ENCODE data around the gene C17orf114.

Gene C17orf114

DNA sequence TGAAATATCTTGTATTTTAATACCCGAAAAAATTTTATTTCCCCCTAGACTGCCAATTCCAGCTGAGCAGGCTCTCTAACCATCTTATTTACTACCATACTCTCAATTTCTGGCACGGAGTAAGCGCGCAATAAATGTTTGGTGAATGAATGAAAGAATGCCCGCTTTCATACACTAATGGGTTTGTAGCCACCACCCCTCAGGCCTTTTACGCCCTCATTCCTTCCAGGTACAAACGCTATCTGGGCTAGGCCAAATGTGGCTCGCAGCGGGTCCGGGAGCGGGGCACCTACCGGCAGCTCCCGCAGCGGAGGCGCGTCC lies 4.3 kb upstream of the C17orf114 start:
- H3K4me3 ChIP-seq (replicated peaks in 1 of 3; ENCODE audit: insufficient read depth in 1 of 3, low read depth in 2 of 3, low read length in 3 of 3): peak overlapping the region; percentile 62 to 96 (median 80)
- H3K9ac ChIP-seq (ENCODE audit: insufficient read depth, low read depth, low read length): peak overlapping the region; percentile 84
- CTCF ChIA-PET (ENCODE audit: low intra/inter-chr PET ratio, low total read pairs): interaction anchor here (1.4 kb wide), 1 partner anchor 75 kb away, joined by 4 read pairs; the partner anchor contains the start of gene MED11
- peak overlapping the region; percentile 49 for H3K27ac ChIP-seq (ENCODE audit: extremely low read length, insufficient read depth, low read length)
- peaks cover 3% of the 10 kb centered on the region for H3K79me2 ChIP-seq (ENCODE audit: insufficient read depth, low read length)
- peaks cover 4 to 6% of the 10 kb centered on the region in 2 experiments; a peak in 2 of 5 replicates for H3K36me3 ChIP-seq (replicated peaks in 1 of 2; ENCODE audit: control insufficient read depth in 1 of 2, insufficient read depth in 2 of 2, low read length in 2 of 2)
- peaks cover 29% of the 10 kb centered on the region for H3K4me1 ChIP-seq (ENCODE audit: insufficient read depth, low read length)
- DNase-seq (ENCODE audit: low spot score) (no peak), FAIRE-seq (no peak), ATAC-seq (no peak)
- peak overlapping the region; percentile 88 for H3K4me2 ChIP-seq (ENCODE audit: low read depth, low read length)
- H3K9me3 ChIP-seq (ENCODE audit: low read length): no peaks in the 10 kb centered on the region
- POLR2A ChIA-PET: interaction anchor here (0.8 to 2.5 kb wide), 16 partner anchors 10 to 102 kb away, joined by 3 to 26 read pairs (median 6); partner anchors contain the start of genes ARRB2, GLTPD2, PELP1 and PSMB6
- H4K20me1 ChIP-seq (ENCODE audit: insufficient read depth, low read length): no peaks in the 10 kb centered on the region
- intact Hi-C loops (cut with micrococcal nuclease; ENCODE audit: unreplicated experiment): no loop called here
- WGBS (ENCODE audit: low lambda C conversion rate): 3% methylated on average over 11 of the region's 16 CpGs
- H3K27me3 ChIP-seq (ENCODE audit: control insufficient read depth in 1 of 2, insufficient read depth in 2 of 2, low read length in 2 of 2): no peaks in the 10 kb centered on the region
- peak overlapping the region; percentile 83 for H2AFZ ChIP-seq (ENCODE audit: low read length)
- in situ Hi-C loops (cut with HindIII; ENCODE audit: extremely low pct_ligation_motif_present, low pct_unique_long_range_greater_than_20kb): loop anchor here (5.0 kb wide), 1 partner anchor 76 kb away; no protein-coding TSS in a partner anchor
- no peak for TF ChIP-seq ZMYM4 (CRISPR knock-in tag; IDR thresholded peaks at IDR 0.05)
- no peak for TF ChIP-seq ZMAT3 (CRISPR knock-in tag; conservative IDR thresholded peaks at IDR 0.05)
- no peak for TF ChIP-seq ZNF33B (CRISPR knock-in tag; IDR thresholded peaks at IDR 0.05)
- peak; percentile 41; the same call in 1 of the 2 replicates for TF ChIP-seq KDM5A (IDR thresholded peaks at IDR 0.05; ENCODE audit: borderline replicate concordance, low read length)
- no peak for TF ChIP-seq ZNF703 (CRISPR knock-in tag; IDR thresholded peaks at IDR 0.05; ENCODE audit: borderline replicate concordance)
- no peak for TF ChIP-seq XRCC5 (optimal IDR thresholded peaks at IDR 0.05; ENCODE audit: low read length)
- no peak for TF ChIP-seq ZNF670 (CRISPR knock-in tag; IDR thresholded peaks at IDR 0.05; ENCODE audit: borderline replicate concordance)
- no peak for TF ChIP-seq ZNF484 (CRISPR knock-in tag; IDR thresholded peaks at IDR 0.05; ENCODE audit: borderline replicate concordance, low read depth)
- TF ChIP-seq ISL2 (CRISPR knock-in tag; IDR thresholded peaks at IDR 0.05): peak; percentile 26; the same call in 1 of the 2 replicates
- no peak for TF ChIP-seq ZNF605 (CRISPR knock-in tag; IDR thresholded peaks at IDR 0.05)
- 0 out of 2 replicates have a peak, but pooled peaks have one; percentile 12 for TF ChIP-seq MED13 (CRISPR knock-in tag; IDR thresholded peaks at IDR 0.05)
- TF ChIP-seq REXO4 (CRISPR knock-in tag; IDR thresholded peaks at IDR 0.05; ENCODE audit: borderline replicate concordance): no peak
- no TSS peak for BruUV-seq (replicated peaks)
